Measurements from ENCODE around the gene ZFHX3. TPM values are rescaled to one million over a fixed set of nuclear protein-coding genes. Genes with fewer than 3 reads are reported as not detected.

The ZFHX3 gene
- total and polyA plus RNA-seq, 9 of the 15 experiments (the other 6 are each of a cell fraction or from before 2014, with no cell fraction given) = 0.01 to 0.23 (median 0.06) TPM; not detected in 4

DNA sequence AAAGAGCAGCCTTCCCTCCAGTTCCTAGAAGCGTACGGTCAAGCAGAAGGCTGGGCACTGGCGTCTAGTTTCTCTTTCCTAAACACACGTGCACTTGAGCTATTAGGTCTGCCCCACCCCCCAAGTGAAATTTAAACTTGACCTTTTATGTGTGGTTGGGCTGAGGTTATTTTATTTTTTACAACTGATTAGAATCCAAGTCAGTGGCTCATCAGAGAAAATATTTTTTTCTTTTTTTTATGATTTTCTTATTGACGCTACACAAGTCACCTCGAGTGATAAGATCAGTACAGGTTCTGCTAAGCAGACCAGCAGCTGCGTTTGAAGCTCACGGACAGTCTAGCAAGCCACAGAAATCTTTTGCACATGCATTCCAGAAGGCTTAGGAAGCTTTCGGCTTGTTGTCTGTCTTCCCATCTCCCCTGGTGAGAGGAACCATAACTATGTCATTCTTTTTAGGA, 95.1 kb downstream of the ZFHX3 start:
- H3K9me3 ChIP-seq (replicated peaks; ENCODE audit: control insufficient read depth, insufficient read depth, low read depth, low read length) = no peaks in the 10 kb centered on the region; the same call in 1 of the 2 replicates
- H3K4me1 ChIP-seq (replicated peaks in 1 of 2; ENCODE audit: control insufficient read depth in 2 of 2, insufficient read depth in 2 of 2, low read length in 2 of 2) = no peaks in the 10 kb centered on the region
- peaks cover 25 to 49% of the 10 kb centered on the region in 2 experiments for H3K27me3 ChIP-seq (ENCODE audit: control insufficient read depth in 2 of 2, insufficient read depth in 2 of 2, low read length in 2 of 2)
- no peaks in the 10 kb centered on the region for H3K79me2 ChIP-seq (ENCODE audit: control insufficient read depth, insufficient read depth, low read length)
- ChIA-PET POLR2A (interaction anchor here (0.6 kb wide), 1 partner anchor 428 kb away, joined by 3 read pairs; no protein-coding TSS in a partner anchor), CTCF (ENCODE audit: low intra/inter-chr PET ratio) (no interaction called here)
- BruUV-seq (replicated peaks) = no TSS peak
- H3K4me2 ChIP-seq (ENCODE audit: insufficient read depth, low read length) = no peak overlapping the region
- H3K4me3 ChIP-seq = no peak overlapping the region
- ATAC-seq (no peak), DNase-seq (ENCODE audit: extremely low read depth in 1 of 4, low spot score in 3 of 4) (no peak), FAIRE-seq (no peak)
- 3% methylated on average over 9 of the region's 9 CpGs for WGBS (ENCODE audit: insufficient coverage, low coverage, missing lambda C conversion rate)
- no peaks in the 10 kb centered on the region for H3K9me1 ChIP-seq (ENCODE audit: control insufficient read depth, insufficient read depth, low read length)
- no peak overlapping the region for H3K9ac ChIP-seq (ENCODE audit: insufficient read depth in 1 of 2, low read depth in 2 of 2, low read length in 2 of 2)
- no peak for TF ChIP-seq SAFB2 (IDR thresholded peaks at IDR 0.05; ENCODE audit: borderline replicate concordance, low read depth, low read length, severe bottlenecking)
- TF ChIP-seq MCM3 (IDR thresholded peaks at IDR 0.05) = no peak
- TF ChIP-seq SREBF1 (IDR thresholded peaks at IDR 0.05; ENCODE audit: borderline replicate concordance, low read depth, low read length) = no peak
- TF ChIP-seq ILF3 (IDR thresholded peaks at IDR 0.05; ENCODE audit: borderline replicate concordance) = no peak
- TF ChIP-seq HDAC6 (IDR thresholded peaks at IDR 0.05; ENCODE audit: low read depth, low read length) = no peak
- no peak for TF ChIP-seq TRIM25 (IDR thresholded peaks at IDR 0.05; ENCODE audit: borderline replicate concordance)
- no peak for TF ChIP-seq ARHGAP35 (IDR thresholded peaks at IDR 0.05; ENCODE audit: partially characterized antibody)
- TF ChIP-seq GTF3C2 (IDR thresholded peaks at IDR 0.05; ENCODE audit: borderline replicate concordance, extremely low read depth, insufficient read length) = no peak
- TF ChIP-seq, protein P1, sequence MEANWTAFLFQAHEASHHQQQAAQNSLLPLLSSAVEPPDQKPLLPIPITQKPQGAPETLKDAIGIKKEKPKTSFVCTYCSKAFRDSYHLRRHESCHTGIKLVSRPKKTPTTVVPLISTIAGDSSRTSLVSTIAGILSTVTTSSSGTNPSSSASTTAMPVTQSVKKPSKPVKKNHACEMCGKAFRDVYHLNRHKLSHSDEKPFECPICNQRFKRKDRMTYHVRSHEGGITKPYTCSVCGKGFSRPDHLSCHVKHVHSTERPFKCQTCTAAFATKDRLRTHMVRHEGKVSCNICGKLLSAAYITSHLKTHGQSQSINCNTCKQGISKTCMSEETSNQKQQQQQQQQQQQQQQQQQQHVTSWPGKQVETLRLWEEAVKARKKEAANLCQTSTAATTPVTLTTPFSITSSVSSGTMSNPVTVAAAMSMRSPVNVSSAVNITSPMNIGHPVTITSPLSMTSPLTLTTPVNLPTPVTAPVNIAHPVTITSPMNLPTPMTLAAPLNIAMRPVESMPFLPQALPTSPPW (CRISPR knock-in tag; IDR thresholded peaks at IDR 0.05) = no peak
- no peak for TF ChIP-seq PTRF (tag; IDR thresholded peaks at IDR 0.05)
- TF ChIP-seq HNRNPK (IDR thresholded peaks at IDR 0.05; ENCODE audit: low read depth, low read length, poor library complexity, severe bottlenecking) = no peak
- H3K27ac ChIP-seq (ENCODE audit: extremely low read depth, low read depth, low read length) = no peak overlapping the region
- H4K20me1 ChIP-seq (replicated peaks; ENCODE audit: control insufficient read depth, insufficient read depth, low read length) = no peaks in the 10 kb centered on the region
- no peak overlapping the region for H2AFZ ChIP-seq (ENCODE audit: low read depth, low read length)
- no peaks in the 10 kb centered on the region for H3K36me3 ChIP-seq (ENCODE audit: control insufficient read depth, insufficient read depth, low read length)
- intact Hi-C loops (cut with micrococcal nuclease) = no loop called here
- in situ Hi-C loops (cut with MboI) = no loop called here

Measured in K562 (cell line).